ENCODE results near the gene DR1. TPM values are rescaled to one million over a fixed set of nuclear protein-coding genes. Genes with fewer than 3 reads are reported as not detected.

Gene DR1
- total and polyA plus RNA-seq, 2 of the 13 experiments (the other 11 are each of a cell fraction or from before 2014, with no cell fraction given): 17.8 to 42.3 TPM

DNA sequence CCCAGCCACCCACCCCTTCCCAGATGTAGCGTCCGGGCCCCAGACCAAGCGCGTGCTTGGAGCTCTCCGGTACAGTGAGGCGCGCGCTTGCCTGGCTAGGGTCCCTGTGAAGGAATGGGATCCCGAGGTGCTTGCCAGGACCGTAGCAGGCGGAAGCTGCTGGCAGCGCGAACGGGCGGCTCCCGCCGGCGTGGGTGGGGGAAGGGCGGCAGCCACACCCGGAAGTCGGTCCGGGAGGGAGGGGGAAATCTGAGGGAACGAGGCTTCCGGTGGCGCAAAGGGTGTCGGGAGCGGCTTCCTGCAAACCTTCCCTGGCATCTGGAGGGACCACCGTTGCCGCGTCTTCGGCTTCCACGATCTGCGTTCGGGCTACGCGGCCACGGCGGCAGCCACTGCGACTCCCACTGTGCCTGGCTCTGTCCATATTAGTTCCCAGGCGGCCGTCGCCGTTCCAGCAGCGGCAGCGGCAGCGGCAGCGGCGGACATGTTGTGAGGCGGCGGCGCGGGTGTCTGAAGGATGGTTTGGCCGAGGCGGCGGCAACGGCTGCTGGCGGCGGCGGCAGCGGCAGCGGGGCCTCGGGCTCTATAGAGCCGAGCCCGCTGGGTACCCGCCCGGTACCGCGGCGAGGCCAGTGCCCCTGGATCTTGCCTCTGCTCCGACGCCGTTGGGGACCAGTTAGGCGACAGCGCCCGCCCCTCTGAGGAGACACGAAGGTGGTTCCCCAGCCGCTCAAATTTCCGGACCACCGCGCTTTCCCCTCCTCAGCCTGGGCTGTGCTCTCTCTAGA lies at the start of gene DR1 (continued):
- TF ChIP-seq, protein P1, sequence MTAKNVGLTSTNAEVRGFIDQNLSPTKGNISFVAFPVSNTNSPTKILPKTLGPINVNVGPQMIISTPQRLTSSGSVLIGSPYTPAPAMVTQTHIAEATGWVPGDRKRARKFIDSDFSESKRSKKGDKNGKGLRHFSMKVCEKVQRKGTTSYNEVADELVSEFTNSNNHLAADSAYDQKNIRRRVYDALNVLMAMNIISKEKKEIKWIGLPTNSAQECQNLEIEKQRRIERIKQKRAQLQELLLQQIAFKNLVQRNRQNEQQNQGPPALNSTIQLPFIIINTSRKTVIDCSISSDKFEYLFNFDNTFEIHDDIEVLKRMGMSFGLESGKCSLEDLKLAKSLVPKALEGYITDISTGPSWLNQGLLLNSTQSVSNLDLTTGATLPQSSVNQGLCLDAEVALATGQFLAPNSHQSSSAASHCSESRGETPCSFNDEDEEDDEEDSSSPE (CRISPR knock-in tag; IDR thresholded peaks at IDR 0.05): peak; percentile 92
- TF ChIP-seq ZNF232 (CRISPR knock-in tag; IDR thresholded peaks at IDR 0.05; ENCODE audit: borderline replicate concordance) (no peak; the same call in 1 of the 2 replicates), TAF15 (IDR thresholded peaks at IDR 0.05; ENCODE audit: low read depth, low read length, poor library complexity, severe bottlenecking) (no peak), ZNF572 (CRISPR knock-in tag; IDR thresholded peaks at IDR 0.05) (peak; percentile 78; the same call in 1 of the 2 replicates), ZNF333 (CRISPR knock-in tag; IDR thresholded peaks at IDR 0.05; ENCODE audit: borderline replicate concordance) (peak; percentile 99; the same call in 1 of the 2 replicates), MXI1 (IDR thresholded peaks at IDR 0.05; ENCODE audit: borderline replicate concordance, low read depth, low read length) (peak; percentile 90; the same call in 1 of the 3 replicates), ETV5 (CRISPR knock-in tag; IDR thresholded peaks at IDR 0.05; ENCODE audit: borderline replicate concordance) (peak; percentile 98), ZNF644 (CRISPR knock-in tag; IDR thresholded peaks at IDR 0.05; ENCODE audit: low read depth) (peak; percentile 6; the same call in 1 of the 2 replicates), ZNF713 (CRISPR knock-in tag; IDR thresholded peaks at IDR 0.05) (no peak), ZNF75D (CRISPR knock-in tag; IDR thresholded peaks at IDR 0.05; ENCODE audit: borderline replicate concordance) (no peak), ZNF616 (CRISPR knock-in tag; IDR thresholded peaks at IDR 0.05; ENCODE audit: low read depth) (peak; percentile 76; the same call in 1 of the 2 replicates), MTF1 (CRISPR knock-in tag; IDR thresholded peaks at IDR 0.05) (no peak), POLR2AphosphoS2 (IDR thresholded peaks at IDR 0.05; ENCODE audit: low read depth, low read length) (peak; percentile 51; the same call in 1 of the 2 replicates), ZNF720 (CRISPR knock-in tag; IDR thresholded peaks at IDR 0.05) (no peak), ZNF33A (CRISPR knock-in tag; IDR thresholded peaks at IDR 0.05; ENCODE audit: borderline replicate concordance) (0 out of 2 replicates have a peak, but pooled peaks have one; percentile 17), ARID2 (CRISPR knock-in tag; IDR thresholded peaks at IDR 0.05; ENCODE audit: borderline replicate concordance) (0 out of 2 replicates have a peak, but pooled peaks have one; percentile 69), ZNF274 (CRISPR knock-in tag; IDR thresholded peaks at IDR 0.05) (peak; percentile 92), ZBTB8A (CRISPR knock-in tag; IDR thresholded peaks at IDR 0.05; ENCODE audit: borderline replicate concordance, low read depth) (peak; percentile 64; the same call in 1 of the 2 replicates), LCORL (IDR thresholded peaks at IDR 0.05) (no peak), LCORL (CRISPR knock-in tag; IDR thresholded peaks at IDR 0.05) (peak; percentile 87), FOXA3 (CRISPR knock-in tag; IDR thresholded peaks at IDR 0.05) (peak; percentile 72), ZNF883 (CRISPR knock-in tag; IDR thresholded peaks at IDR 0.05; ENCODE audit: not compliant biosample characterization) (peak; percentile 77)
- TF ChIP-seq, protein P2, sequence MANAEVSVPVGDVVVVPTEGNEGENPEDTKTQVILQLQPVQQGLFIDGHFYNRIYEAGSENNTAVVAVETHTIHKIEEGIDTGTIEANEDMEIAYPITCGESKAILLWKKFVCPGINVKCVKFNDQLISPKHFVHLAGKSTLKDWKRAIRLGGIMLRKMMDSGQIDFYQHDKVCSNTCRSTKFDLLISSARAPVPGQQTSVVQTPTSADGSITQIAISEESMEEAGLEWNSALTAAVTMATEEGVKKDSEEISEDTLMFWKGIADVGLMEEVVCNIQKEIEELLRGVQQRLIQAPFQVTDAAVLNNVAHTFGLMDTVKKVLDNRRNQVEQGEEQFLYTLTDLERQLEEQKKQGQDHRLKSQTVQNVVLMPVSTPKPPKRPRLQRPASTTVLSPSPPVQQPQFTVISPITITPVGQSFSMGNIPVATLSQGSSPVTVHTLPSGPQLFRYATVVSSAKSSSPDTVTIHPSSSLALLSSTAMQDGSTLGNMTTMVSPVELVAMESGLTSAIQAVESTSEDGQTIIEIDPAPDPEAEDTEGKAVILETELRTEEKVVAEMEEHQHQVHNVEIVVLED (CRISPR knock-in tag; IDR thresholded peaks at IDR 0.05; ENCODE audit: borderline replicate concordance): peak; percentile 89
- TF ChIP-seq, protein P3, sequence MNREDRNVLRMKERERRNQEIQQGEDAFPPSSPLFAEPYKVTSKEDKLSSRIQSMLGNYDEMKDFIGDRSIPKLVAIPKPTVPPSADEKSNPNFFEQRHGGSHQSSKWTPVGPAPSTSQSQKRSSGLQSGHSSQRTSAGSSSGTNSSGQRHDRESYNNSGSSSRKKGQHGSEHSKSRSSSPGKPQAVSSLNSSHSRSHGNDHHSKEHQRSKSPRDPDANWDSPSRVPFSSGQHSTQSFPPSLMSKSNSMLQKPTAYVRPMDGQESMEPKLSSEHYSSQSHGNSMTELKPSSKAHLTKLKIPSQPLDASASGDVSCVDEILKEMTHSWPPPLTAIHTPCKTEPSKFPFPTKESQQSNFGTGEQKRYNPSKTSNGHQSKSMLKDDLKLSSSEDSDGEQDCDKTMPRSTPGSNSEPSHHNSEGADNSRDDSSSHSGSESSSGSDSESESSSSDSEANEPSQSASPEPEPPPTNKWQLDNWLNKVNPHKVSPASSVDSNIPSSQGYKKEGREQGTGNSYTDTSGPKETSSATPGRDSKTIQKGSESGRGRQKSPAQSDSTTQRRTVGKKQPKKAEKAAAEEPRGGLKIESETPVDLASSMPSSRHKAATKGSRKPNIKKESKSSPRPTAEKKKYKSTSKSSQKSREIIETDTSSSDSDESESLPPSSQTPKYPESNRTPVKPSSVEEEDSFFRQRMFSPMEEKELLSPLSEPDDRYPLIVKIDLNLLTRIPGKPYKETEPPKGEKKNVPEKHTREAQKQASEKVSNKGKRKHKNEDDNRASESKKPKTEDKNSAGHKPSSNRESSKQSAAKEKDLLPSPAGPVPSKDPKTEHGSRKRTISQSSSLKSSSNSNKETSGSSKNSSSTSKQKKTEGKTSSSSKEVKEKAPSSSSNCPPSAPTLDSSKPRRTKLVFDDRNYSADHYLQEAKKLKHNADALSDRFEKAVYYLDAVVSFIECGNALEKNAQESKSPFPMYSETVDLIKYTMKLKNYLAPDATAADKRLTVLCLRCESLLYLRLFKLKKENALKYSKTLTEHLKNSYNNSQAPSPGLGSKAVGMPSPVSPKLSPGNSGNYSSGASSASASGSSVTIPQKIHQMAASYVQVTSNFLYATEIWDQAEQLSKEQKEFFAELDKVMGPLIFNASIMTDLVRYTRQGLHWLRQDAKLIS (CRISPR knock-in tag; IDR thresholded peaks at IDR 0.05): peak; percentile 70; the same call in 1 of the 2 replicates

All from HepG2 (cell line).